Transverse colon (tissue), 4 donors: Measurements from ENCODE around the gene FUOM. TPM values are rescaled to one million over a fixed set of nuclear protein-coding genes. Genes with fewer than 3 reads are reported as not detected.

ENCODE experiments used
- DNase-seq: peaks from one replicate; pipeline ENCODE4 v3.0.0-alpha.2; 2019
- H3K27ac ChIP-seq, 4 donors: fragments of 200-600 bp; sonication (generic); 2 replicates each; pipeline ENCODE4 v1.5.1; 2016 to 2018; ENCODE audit warnings: inconsistent platforms in 4 of 4
- H3K27me3 ChIP-seq: fragments of 200-600 bp; sonication (generic); 2 replicates; pipeline ENCODE4 v1.5.1; 2017; ENCODE audit warnings: inconsistent platforms
- H3K36me3 ChIP-seq, 4 donors: fragments of 200-600 bp; sonication (generic); 2 replicates each; pipeline ENCODE4 v1.5.1; 2017 to 2019; ENCODE audit warnings: inconsistent platforms in 4 of 4
- H3K4me1 ChIP-seq, 4 donors: fragments of 200-600 bp; sonication (generic); 2 replicates each; pipeline ENCODE4 v1.5.1; 2017 to 2020; ENCODE audit warnings: inconsistent platforms in 4 of 4
- H3K4me3 ChIP-seq, 4 donors: fragments of 200-600 bp; sonication (generic); 1 replicate in 1 of 4; 2 replicates in 3 of 4; pipeline versions ENCODE4 v1.5.1 to v1.6.1; 2017 to 2019; ENCODE audit warnings: inconsistent platforms in 4 of 4
- H3K9me3 ChIP-seq, 2 donors: fragments of 200-600 bp; sonication (generic); 2 replicates each; pipeline ENCODE4 v1.5.1; 2017 to 2019; ENCODE audit warnings: inconsistent platforms in 2 of 2
- EP300 ChIP-seq: sonication (generic); formaldehyde crosslinking; IDR thresholded peaks from one replicate; pipeline ENCODE4 v1.6.1; 2017; ENCODE audit warnings: antibody characterized with exemption, low read depth
- POLR2A ChIP-seq: fragments of 450-650 bp; IDR thresholded peaks from one replicate; pipeline ENCODE4 v1.6.1; 2016; ENCODE audit warnings: antibody characterized with exemption, mild to moderate bottlenecking, moderate library complexity
- POLR2AphosphoS5 ChIP-seq, 3 donors: sonication (generic); formaldehyde crosslinking; IDR thresholded peaks; one replicate each; pipeline ENCODE4 v1.6.1; 2016; ENCODE audit warnings: antibody characterized with exemption in 3 of 3
- WGBS, 2 donors: methylation state at CpG; one replicate each; pipeline ENCODE4 v1.1.5; 2018; ENCODE audit warnings: low coverage in 1 of 2; 5-methylcytosine and 5-hydroxymethylcytosine counted together
- in situ Hi-C, 4 donors: fragments of 200-750 bp; cut with MboI; loops; one replicate each; pipeline versions ENCODE4 v1.15.0 to v1.15.1; 2017; ENCODE audit warnings: low sequenced_read_pairs in 3 of 4, low pct_ligation_motif_present in 1 of 4, low pct_unique_long_range_greater_than_20kb in 1 of 4
- intact Hi-C: fragments of 100-400 bp; cut with DNase I; formaldehyde crosslinking; loops from one replicate; pipeline ENCODE4 v1.15.1; 2023; ENCODE audit warnings: low total_unique reads
- total RNA-seq, 4 donors: library from RNA; depleted of rRNA; stranded (reverse); fragments of >200 nt; gene quantifications; one replicate each; pipeline ENCODE4 v1.1.0, GENCODE V29; 2016
- TF ChIP-seq, protein P1 (sequence below), 5 experiments: fragments of 200-600 bp in 3 of 5; fragments of 450-650 bp in 2 of 5; sonication (generic) in 3 of 5; IDR thresholded peaks; 1 replicate in 2 of 5; 2 replicates in 3 of 5; pipeline ENCODE4 v1.5.1; 2016 to 2017; ENCODE audit warnings: antibody characterized with exemption in 5 of 5, inconsistent platforms in 3 of 5, mild to moderate bottlenecking in 2 of 5, moderate library complexity in 1 of 5

FUOM gene
- total RNA-seq, 4 donors from 2014 or later, result 1.2 to 43.3 (median 28.8) TPM

DNA sequence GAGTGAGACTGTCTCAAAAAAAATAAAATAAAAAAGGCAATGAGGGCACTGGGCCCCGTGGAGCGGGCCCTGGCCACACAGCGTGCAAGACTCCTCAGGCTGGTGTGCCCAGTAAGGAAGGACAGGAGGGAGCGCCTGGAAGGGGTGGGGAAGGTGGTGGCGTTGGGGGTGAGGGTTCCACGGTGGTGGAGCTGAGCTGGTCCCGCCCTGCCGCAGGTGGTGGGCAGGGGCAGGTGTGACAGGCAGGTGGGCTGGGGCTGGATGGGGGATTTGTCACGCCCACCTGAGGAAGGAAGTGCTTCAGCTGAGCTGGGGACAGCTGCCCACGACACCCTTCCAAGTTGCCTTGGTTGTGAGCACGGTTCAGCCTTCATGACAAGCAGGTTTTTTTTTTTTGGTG lies 11.4 kb downstream of the FUOM start:
- no peaks in the 10 kb centered on the region for H3K36me3 ChIP-seq
- DNase-seq, result no peak
- no peak overlapping the region for H3K27ac ChIP-seq
- in situ Hi-C loops, result no loop called here
- peaks cover 5 to 18% (median 11%) of the 10 kb centered on the region in 4 donors for H3K4me1 ChIP-seq
- no peaks in the 10 kb centered on the region for H3K9me3 ChIP-seq
- no peak overlapping the region for H3K4me3 ChIP-seq
- WGBS, 2 donors, result 52% methylated on average over 11 of the region's 11 CpGs
- H3K27me3 ChIP-seq, result peaks cover 45% of the 10 kb centered on the region
- intact Hi-C loops, result no loop called here
- no peak for TF ChIP-seq EP300

DNA sequence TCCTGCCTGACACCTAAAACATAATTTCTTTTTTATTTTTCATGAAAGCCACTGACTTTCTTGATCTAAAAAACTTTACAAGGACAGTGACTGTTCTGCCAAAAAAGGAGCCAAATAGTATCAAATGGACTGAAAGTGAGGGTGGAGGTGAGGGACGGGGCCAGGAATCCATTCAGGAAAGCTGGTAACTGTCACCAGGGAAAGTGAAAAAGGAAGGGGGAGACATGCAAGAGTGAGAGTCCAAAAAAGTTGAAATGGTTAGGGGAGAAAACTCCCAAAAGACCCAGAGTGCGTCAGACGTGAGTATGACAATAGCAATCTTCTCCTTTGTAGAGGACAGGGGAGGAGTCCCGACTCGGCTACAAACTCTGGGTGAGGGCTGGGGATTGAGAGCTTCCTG lies 13.6 kb downstream of the FUOM start:
- DNase-seq, result no peak

DNA sequence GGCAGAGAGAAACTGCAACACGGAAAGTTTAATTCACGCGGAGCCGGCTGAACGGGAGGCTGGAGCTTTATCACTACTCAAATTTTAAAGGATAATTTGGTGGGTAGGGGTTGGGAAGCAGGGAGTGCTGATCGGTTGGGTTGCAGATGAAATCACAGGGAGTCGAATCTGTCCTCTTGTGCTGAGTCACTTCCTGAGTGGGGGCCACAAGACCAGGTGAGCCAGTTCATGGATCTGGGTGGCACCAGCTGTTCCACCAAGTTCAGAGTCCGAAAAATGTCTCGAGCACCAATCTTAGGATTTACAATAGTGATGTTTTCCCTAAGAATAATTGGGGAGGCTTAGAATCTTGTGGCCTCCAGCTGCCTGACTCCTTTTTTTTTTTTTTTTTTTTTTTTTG lies 14.3 kb downstream of the FUOM start:
- Histone ChIP-seq H3K27me3 (peaks cover 52% of the 10 kb centered on the region), H3K36me3 (no peaks in the 10 kb centered on the region), H3K27ac (no peak overlapping the region), H3K9me3 (no peaks in the 10 kb centered on the region), H3K4me1 (peaks cover 5 to 18% (median 11%) of the 10 kb centered on the region in 4 donors), H3K4me3 (no peak overlapping the region)
- 41 to 61% methylated on average over 3 to 9 of the region's 9 CpGs for WGBS, 2 donors
- in situ Hi-C loops (no loop called here), intact Hi-C loops (no loop called here)
- DNase-seq, result no peak
- TF ChIP-seq EP300, result no peak
- TF ChIP-seq, protein P1, sequence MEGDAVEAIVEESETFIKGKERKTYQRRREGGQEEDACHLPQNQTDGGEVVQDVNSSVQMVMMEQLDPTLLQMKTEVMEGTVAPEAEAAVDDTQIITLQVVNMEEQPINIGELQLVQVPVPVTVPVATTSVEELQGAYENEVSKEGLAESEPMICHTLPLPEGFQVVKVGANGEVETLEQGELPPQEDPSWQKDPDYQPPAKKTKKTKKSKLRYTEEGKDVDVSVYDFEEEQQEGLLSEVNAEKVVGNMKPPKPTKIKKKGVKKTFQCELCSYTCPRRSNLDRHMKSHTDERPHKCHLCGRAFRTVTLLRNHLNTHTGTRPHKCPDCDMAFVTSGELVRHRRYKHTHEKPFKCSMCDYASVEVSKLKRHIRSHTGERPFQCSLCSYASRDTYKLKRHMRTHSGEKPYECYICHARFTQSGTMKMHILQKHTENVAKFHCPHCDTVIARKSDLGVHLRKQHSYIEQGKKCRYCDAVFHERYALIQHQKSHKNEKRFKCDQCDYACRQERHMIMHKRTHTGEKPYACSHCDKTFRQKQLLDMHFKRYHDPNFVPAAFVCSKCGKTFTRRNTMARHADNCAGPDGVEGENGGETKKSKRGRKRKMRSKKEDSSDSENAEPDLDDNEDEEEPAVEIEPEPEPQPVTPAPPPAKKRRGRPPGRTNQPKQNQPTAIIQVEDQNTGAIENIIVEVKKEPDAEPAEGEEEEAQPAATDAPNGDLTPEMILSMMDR (IDR thresholded peaks at IDR 0.05), result no peak
- TF ChIP-seq POLR2AphosphoS5 (IDR thresholded peaks at IDR 0.05), result no peak
- no peak for TF ChIP-seq POLR2A

More for the DNA sequence above, 13.6 kb downstream of the FUOM start:
- in situ Hi-C loops, result no loop called here
- Histone ChIP-seq H3K4me1 (peaks cover 5 to 18% (median 11%) of the 10 kb centered on the region in 4 donors), H3K27me3 (peaks cover 52% of the 10 kb centered on the region), H3K9me3 (no peaks in the 10 kb centered on the region), H3K36me3 (no peaks in the 10 kb centered on the region), H3K4me3 (no peak overlapping the region), H3K27ac (no peak overlapping the region)
- WGBS, 2 donors, result 67 to 79% methylated on average over 5 of the region's 5 CpGs
- TF ChIP-seq POLR2AphosphoS5 (IDR thresholded peaks at IDR 0.05), result no peak
- TF ChIP-seq, protein P1 (IDR thresholded peaks at IDR 0.05), result no peak
- TF ChIP-seq EP300, result no peak
- no peak for TF ChIP-seq POLR2A
- intact Hi-C loops, result no loop called here

DNA sequence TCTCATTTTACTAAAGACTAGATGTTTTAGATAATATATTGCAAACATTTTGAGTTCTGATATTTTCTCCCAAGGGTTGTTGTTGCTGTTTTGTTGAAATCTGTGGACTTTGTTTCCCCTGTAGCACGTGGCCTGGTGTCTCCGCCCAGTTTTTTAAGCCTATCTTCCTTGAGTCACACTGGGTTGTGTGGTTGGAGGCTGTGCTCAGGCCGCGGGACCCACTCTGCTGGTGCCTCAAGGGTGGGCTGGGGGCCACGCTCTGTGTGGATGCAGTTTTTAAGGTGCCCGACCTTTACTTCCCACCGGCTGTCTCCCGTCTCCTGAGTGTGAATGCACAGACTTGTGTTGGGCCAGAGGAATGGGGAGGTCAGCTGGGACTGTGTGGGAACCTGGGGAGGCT lies 14.9 kb downstream of the FUOM start:
- H3K27ac ChIP-seq, result no peak overlapping the region
- TF ChIP-seq POLR2AphosphoS5 (IDR thresholded peaks at IDR 0.05) (no peak), EP300 (no peak), POLR2A (no peak)
- TF ChIP-seq, protein P1 (IDR thresholded peaks at IDR 0.05), result no peak
- intact Hi-C loops (no loop called here), in situ Hi-C loops (no loop called here)
- peaks cover 5 to 13% (median 9%) of the 10 kb centered on the region in 4 donors for H3K4me1 ChIP-seq
- no peaks in the 10 kb centered on the region for H3K9me3 ChIP-seq
- H3K36me3 ChIP-seq, result no peaks in the 10 kb centered on the region
- peaks cover 48% of the 10 kb centered on the region for H3K27me3 ChIP-seq
- H3K4me3 ChIP-seq, result no peak overlapping the region
- 75% methylated on average over 8 of the region's 8 CpGs; no CpG with 5 or more reads in 1 of the 2 donors for WGBS, 2 donors
- DNase-seq, result no peak

DNA sequence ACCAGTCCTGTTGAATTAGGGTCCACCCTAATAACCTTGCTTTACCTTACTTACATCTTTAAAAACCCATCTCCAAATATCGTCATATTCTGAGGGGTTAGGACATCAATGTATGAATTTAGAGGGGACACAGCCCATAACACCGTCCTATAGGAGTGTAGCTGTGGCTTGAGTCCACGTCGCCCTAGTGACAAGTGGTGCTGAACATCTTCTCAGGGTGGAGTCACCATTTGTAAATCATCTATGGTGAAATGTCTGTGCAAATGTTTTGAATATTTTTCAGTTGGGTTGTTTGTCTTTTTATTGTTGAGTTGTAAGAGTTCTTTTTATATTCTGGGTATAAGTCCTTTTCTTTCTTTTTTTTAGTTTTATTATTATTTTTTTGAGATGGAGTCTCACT lies 15.8 kb downstream of the FUOM start:
- in situ Hi-C loops (no loop called here), intact Hi-C loops (no loop called here)
- Histone ChIP-seq H3K4me1 (peaks cover 2 to 4% (median 3%) of the 10 kb centered on the region in 4 donors), H3K36me3 (no peaks in the 10 kb centered on the region), H3K9me3 (no peaks in the 10 kb centered on the region), H3K4me3 (no peak overlapping the region), H3K27me3 (peaks cover 47% of the 10 kb centered on the region), H3K27ac (no peak overlapping the region)
- 87 to 100% methylated on average over 1 to 4 of the region's 4 CpGs for WGBS, 2 donors
- TF ChIP-seq POLR2A (no peak), POLR2AphosphoS5 (IDR thresholded peaks at IDR 0.05) (no peak), EP300 (no peak)
- TF ChIP-seq, protein P1 (IDR thresholded peaks at IDR 0.05), result no peak
- no peak for DNase-seq
